Neural cell (in vitro differentiated cells): ENCODE measurements around the gene OBP2A. TPM values are rescaled to one million over a fixed set of nuclear protein-coding genes. Genes with fewer than 3 reads are reported as not detected.

Source experiments
- H2AFZ ChIP-seq: fragments of 200-600, 300-800 bp; sonication (generic), shearing (Covaris generic); 2 replicates; pipeline ENCODE4 v1.6.0; 2014; ENCODE audit warnings: low read depth, mild to moderate bottlenecking, antibody characterized with exemption, low read length, moderate library complexity
- H3F3A ChIP-seq: fragments of 200-600 bp; shearing (Covaris generic); 2 replicates; pipeline ENCODE4 v1.6.1; 2016; ENCODE audit warnings: mild to moderate bottlenecking, moderate library complexity, mixed read lengths, antibody characterized with exemption, low read length; ENCODE audit not compliant: insufficient read depth, poor library complexity, severe bottlenecking
- H3K27ac ChIP-seq: fragments of 200-600, 300-800 bp; sonication (generic), shearing (Covaris generic); 2 replicates; pipeline ENCODE4 v1.5.1; 2014; ENCODE audit warnings: mild to moderate bottlenecking, low read length, moderate library complexity
- H3K27me3 ChIP-seq: fragments of 300-800, 200-600 bp; sonication (generic), shearing (Covaris generic); 2 replicates; pipeline ENCODE4 v1.6.0; 2014; ENCODE audit warnings: mild to moderate bottlenecking, low read depth, low read length, moderate library complexity; ENCODE audit not compliant: insufficient read depth
- H3K36me3 ChIP-seq: fragments of 300-800, 200-600 bp; sonication (generic), shearing (Covaris generic); 2 replicates; pipeline ENCODE4 v1.5.1; 2014; ENCODE audit warnings: mild to moderate bottlenecking, antibody characterized with exemption, low read length, moderate library complexity; ENCODE audit not compliant: insufficient read depth
- H3K4me2 ChIP-seq: fragments of 300-800, 200-600 bp; sonication (generic), shearing (Covaris generic); 2 replicates; pipeline ENCODE4 v1.6.0; 2014; ENCODE audit warnings: mild to moderate bottlenecking, low read length
- H3K4me3 ChIP-seq: fragments of 300-800, 200-600 bp; sonication (generic), shearing (Covaris generic); 2 replicates; pipeline ENCODE4 v1.5.1; 2014; ENCODE audit warnings: mild to moderate bottlenecking, low read length, moderate library complexity
- H3K79me2 ChIP-seq: fragments of 200-600 bp; shearing (Covaris generic); replicated peaks from 2 replicates; pipeline ENCODE4 v1.6.0; 2014; ENCODE audit warnings: mild to moderate bottlenecking, low read length, moderate library complexity; ENCODE audit not compliant: insufficient read depth
- H3K9ac ChIP-seq: fragments of 300-800, 200-600 bp; sonication (generic), shearing (Covaris generic); 2 replicates; pipeline ENCODE4 v1.6.1; 2016; ENCODE audit warnings: mild to moderate bottlenecking, low read length, mixed read lengths
- H3K9me2 ChIP-seq: fragments of 200-600 bp; shearing (Covaris generic); 2 replicates; pipeline ENCODE4 v1.6.1; 2016; ENCODE audit warnings: mild to moderate bottlenecking, low read length, mixed read lengths; ENCODE audit not compliant: insufficient read depth
- H3K9me3 ChIP-seq: fragments of 200-600, 300-800 bp; sonication (generic), shearing (Covaris generic); 2 replicates; pipeline ENCODE4 v1.6.1; 2016; ENCODE audit warnings: mild to moderate bottlenecking, mixed run types, low read length, moderate library complexity, mixed read lengths
- H4K20me1 ChIP-seq: fragments of 200-600 bp; shearing (Covaris generic); 2 replicates; pipeline ENCODE4 v1.6.1; 2016; ENCODE audit warnings: mild to moderate bottlenecking, mixed run types; ENCODE audit not compliant: insufficient read depth
- CTCF ChIP-seq: fragments of 450-650 bp; IDR thresholded peaks from 2 replicates; pipeline ENCODE4 v1.5.1; 2014; ENCODE audit warnings: antibody characterized with exemption, mild to moderate bottlenecking, moderate library complexity; ENCODE audit not compliant: poor library complexity, severe bottlenecking
- EZH2 ChIP-seq: fragments of 200-600, 300-800 bp; shearing (Covaris generic), sonication (generic); IDR thresholded peaks from 2 replicates; pipeline ENCODE4 v1.6.1; 2014; ENCODE audit warnings: antibody characterized with exemption, low read length, borderline replicate concordance, mild to moderate bottlenecking; ENCODE audit not compliant: insufficient read depth, poor library complexity, severe bottlenecking
- MXI1 ChIP-seq: fragments of 450-650 bp; conservative IDR thresholded peaks from 2 replicates; pipeline ENCODE4 v1.6.1; 2014; ENCODE audit warnings: antibody characterized with exemption, mild to moderate bottlenecking; ENCODE audit not compliant: poor library complexity, severe bottlenecking
- POLR2AphosphoS5 ChIP-seq: IDR thresholded peaks from 2 replicates; pipeline ENCODE4 v1.6.1; 2012
- RAD21 ChIP-seq: fragments of 450-650 bp; conservative IDR thresholded peaks from 2 replicates; pipeline ENCODE4 v1.6.1; 2014; ENCODE audit warnings: antibody characterized with exemption, mild to moderate bottlenecking, moderate library complexity
- SMC3 ChIP-seq: fragments of 450-650 bp; conservative IDR thresholded peaks from 2 replicates; pipeline ENCODE4 v1.6.1; 2014; ENCODE audit warnings: antibody characterized with exemption, mild to moderate bottlenecking, moderate library complexity; ENCODE audit not compliant: poor library complexity
- polyA plus RNA-seq: library from polyadenylated mRNA; depleted of rRNA; stranded (reverse); fragments of >200 nt; gene quantifications from 2 replicates; pipeline ENCODE4 v1.2.3, GENCODE V29; 2014

OBP2A gene
- polyA plus RNA-seq, 1 donor from 2014 or later: not detected

- TF ChIP-seq CTCF (no peak), SMC3 (no peak), POLR2AphosphoS5 (no peak)
These were observed 8.8 kb downstream of the OBP2A start (continued) for GRCh38 chr9:135554718-135555117.

GRCh38 chr9:135555203-135555602, 9.3 kb downstream of the OBP2A start:
- Histone ChIP-seq H3K9ac (no peak overlapping the region), H2AFZ (no peak overlapping the region), H3K36me3 (no peaks in the 10 kb centered on the region), H3K9me3 (no peaks in the 10 kb centered on the region), H3K27ac (no peak overlapping the region), H3K4me3 (no peak overlapping the region), H3K9me2 (no peaks in the 10 kb centered on the region), H3K27me3 (no peaks in the 10 kb centered on the region), H3K79me2 (no peaks in the 10 kb centered on the region), H3K4me2 (no peak overlapping the region), H4K20me1 (no peaks in the 10 kb centered on the region), H3F3A (no peaks in the 10 kb centered on the region)
- no peak for TF ChIP-seq CTCF
- TF ChIP-seq MXI1: no peak
- no peak for TF ChIP-seq EZH2
- no peak for TF ChIP-seq POLR2AphosphoS5
- TF ChIP-seq RAD21: no peak

GRCh38 chr9:135555910-135556309, 10.0 kb downstream of the OBP2A start:
- Histone ChIP-seq H3K4me2 (no peak overlapping the region), H2AFZ (no peak overlapping the region), H3K4me3 (no peak overlapping the region)

More at GRCh38 chr9:135555910-135556309, 10.0 kb downstream of the OBP2A start:
- Histone ChIP-seq H3K9ac (no peak overlapping the region), H3K27me3 (no peaks in the 10 kb centered on the region), H3K9me2 (no peaks in the 10 kb centered on the region), H3F3A (no peaks in the 10 kb centered on the region), H4K20me1 (no peaks in the 10 kb centered on the region), H3K9me3 (no peaks in the 10 kb centered on the region), H3K79me2 (no peaks in the 10 kb centered on the region), H3K36me3 (no peaks in the 10 kb centered on the region), H3K27ac (no peak overlapping the region)
- TF ChIP-seq SMC3 (no peak), CTCF (no peak), MXI1 (no peak), EZH2 (no peak), POLR2AphosphoS5 (no peak)
